HG03354 (cell line): Measurements from ENCODE around the gene EPS8L1.

Source experiments
- ATAC-seq: cut with Tn5 transposase; IDR thresholded peaks from one replicate; pipeline ENCODE4 v1.9.1; 2021; ENCODE audit warnings: mild to moderate bottlenecking; ENCODE audit not compliant: unreplicated experiment, poor library complexity, severe bottlenecking

The EPS8L1 gene

GRCh38 chr19:55078996-55079395 lies 3.3 kb downstream of the EPS8L1 start:
- ATAC-seq = no peak

- no peak for ATAC-seq
Measured at GRCh38 chr19:55079400-55080038, 3.9 kb downstream of the EPS8L1 start.

DNA sequence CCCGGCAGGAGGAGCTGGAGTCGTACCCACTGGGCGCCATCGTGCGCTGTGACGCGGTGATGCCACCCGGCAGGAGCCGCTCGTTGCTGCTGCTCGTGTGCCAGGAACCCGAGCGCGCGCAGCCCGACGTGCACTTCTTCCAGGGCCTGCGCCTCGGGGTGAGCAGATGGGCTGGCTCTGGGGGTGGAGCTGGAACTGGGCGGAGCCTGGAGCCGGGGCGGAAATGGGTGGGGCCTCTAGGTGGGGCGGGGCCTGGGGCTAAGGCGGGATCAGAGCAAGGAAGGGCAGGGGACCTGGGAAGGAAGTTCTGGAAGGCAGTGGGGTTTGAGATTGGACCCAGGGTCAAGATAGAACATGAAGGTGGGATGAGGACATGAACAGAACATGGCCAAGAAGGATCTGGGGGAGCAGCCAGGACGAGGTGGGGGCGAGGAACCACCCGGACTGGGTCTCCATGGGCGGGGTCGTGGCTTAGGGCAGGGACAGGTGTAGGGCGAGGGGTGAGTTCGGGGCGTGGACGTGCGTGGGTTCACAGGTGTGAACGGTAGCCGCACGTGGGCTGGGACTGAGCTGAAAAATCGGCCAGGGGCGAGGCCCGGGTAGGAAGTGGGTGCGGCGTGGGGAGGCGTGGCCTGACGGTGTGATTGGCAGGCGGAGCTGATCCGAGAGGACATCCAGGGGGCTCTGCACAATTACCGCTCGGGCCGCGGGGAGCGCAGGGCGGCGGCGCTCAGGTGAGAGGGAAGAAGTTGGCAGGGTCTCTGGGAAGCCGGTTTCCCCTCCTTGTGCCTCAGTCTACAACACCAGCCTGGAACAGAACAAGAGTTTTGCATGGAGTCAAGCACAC lies 4.7 kb downstream of the EPS8L1 start:
- ATAC-seq = peak; percentile 41

GRCh38 chr19:55080968-55081769 lies 5.5 kb downstream of the EPS8L1 start:
- ATAC-seq = peak; percentile 80

GRCh38 chr19:55081770-55082019 lies 6.0 kb downstream of the EPS8L1 start:
- ATAC-seq = no peak

DNA sequence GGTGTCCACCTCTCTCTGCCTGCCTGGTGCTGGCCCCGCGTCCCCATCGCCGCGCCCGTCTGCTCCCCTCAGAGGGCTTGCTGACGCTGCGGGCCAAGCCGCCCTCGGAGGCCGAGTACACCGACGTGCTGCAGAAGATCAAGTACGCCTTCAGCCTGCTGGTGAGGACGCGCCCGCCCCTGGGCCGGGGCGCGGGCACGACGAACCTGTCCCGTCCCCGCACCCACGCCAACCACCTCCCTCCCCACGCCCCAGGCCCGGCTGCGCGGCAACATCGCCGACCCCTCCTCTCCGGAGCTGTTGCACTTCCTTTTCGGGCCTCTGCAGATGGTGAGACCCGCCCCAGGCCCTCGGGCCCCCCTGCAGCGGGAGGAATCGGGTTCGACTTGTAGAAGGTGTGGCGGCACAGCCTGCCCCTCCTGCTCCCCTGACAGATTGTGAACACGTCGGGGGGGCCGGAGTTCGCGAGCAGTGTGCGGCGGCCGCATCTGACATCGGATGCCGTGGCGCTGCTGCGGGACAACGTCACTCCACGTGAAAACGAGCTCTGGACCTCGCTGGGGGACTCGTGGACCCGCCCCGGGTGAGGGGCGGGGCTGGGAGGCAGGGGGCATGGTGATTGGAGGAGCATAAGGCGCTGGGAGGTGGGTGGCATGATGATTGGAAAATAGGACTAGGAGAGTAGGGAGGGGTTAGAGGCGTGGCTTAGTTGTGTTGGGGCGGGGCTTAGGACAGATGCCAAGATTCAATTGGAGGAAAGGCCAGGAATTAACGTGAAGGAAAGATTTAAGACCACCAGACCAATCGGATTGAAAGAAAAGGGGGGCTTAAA lies 6.6 kb downstream of the EPS8L1 start:
- no peak for ATAC-seq

- no peak for ATAC-seq
Measured at GRCh38 chr19:55083004-55083850, 7.6 kb downstream of the EPS8L1 start.

- no peak for ATAC-seq
Measured at GRCh38 chr19:55084416-55084815, 8.7 kb downstream of the EPS8L1 start.

- ATAC-seq = no peak
Measured at GRCh38 chr19:55085923-55086715, 10.4 kb downstream of the EPS8L1 start.

- ATAC-seq = no peak
Measured at GRCh38 chr19:55086730-55087541, 11.3 kb downstream of the EPS8L1 start.

DNA sequence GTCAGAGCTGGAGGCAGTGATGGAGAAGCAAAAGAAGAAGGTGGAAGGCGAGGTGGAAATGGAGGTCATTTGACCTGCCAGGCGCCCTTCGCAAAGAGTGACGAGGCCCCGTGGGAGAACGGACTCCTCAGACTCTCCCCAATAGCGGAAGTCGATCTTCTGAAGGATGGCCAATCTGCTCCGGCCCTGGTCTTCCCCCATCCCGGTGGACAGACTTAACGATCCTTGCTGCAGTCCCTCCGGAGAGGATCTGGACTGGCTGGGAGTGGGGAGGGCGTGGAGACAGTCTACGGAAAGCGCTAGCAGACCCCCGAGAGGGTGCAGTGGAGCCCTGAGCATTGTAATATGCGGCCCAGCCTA lies 11.9 kb downstream of the EPS8L1 start:
- no peak for ATAC-seq

DNA sequence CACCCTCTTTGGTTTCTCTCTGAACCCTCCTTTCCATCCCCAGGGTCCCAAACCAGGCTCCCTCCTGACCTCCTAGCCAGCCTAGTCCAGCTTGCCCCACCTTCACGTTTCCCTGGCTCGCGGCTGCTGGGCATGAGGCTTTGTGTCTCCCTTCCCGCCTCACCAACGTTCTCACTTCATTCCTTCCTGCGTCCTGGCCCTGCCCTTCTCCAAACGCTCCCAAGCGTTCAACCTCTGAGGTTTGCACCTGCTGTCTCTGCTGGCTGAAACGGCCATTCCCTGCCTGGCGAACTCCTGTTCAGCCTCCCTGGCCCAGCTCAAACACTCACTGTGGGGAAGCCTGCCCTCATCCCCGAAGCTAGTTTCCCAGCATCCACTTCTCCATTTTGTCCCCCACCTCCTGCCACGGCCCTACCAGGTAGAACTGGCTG lies 12.4 kb downstream of the EPS8L1 start:
- ATAC-seq = no peak

DNA sequence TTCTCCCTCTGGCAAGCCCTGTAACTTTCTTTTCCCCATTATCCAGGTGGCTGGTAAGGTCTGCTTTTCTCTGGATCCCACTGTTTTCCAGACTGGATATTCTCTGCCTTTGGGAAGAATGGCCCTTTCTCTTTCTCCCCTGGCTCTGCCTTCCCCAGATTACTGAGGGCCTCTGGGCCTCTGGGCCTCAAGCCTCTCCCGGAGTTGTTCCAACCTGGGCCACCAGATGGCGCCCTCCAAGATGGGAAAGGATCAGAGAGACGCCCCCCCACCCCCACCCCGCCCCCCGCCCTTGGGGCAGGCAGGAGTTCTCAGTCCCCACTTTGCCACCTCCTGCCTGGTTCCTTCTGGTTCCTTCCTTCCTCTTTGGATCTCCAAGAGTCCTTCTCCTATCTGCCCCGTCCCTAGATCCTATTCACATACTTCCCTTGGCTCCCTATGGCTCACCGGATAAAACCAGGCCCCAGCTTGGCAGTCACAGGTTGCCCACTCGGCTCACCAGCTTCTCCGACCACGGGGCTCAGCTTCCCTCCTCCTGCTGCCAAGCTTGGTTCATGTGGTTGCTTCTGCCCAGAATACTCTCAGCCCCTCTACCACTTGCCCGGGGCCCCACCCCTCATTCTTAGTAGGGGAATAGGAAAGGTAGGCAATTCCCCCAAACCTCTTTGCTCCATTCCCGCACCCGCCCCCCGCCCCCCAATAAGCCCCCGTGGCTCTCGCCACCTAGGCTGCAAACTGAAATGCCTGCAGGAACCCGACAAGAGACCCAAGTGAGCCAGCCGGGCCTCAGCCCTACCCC lies 13.1 kb downstream of the EPS8L1 start:
- ATAC-seq = no peak

- ATAC-seq = no peak
Measured at GRCh38 chr19:55089342-55089944, 13.8 kb downstream of the EPS8L1 start.

DNA sequence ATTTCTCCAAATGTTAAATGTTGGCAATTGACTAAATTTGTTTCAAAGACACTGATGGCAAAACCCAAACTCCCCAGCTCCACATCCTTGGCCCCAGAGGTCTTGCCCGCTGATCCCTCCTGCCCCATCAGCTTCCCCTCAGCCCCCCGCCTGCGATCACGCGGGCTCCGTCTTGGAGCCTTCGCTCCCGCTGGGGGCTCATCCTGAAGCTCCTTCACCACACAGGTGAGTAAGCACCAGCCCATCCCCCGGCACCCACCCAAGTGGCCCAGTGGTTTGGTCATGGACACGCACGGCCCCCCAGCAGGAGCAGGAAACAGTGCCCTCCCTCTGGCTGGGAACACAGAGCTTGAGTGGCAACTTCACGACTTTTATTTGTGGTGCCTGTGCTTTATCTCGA lies 14.9 kb downstream of the EPS8L1 start:
- ATAC-seq = no peak

- ATAC-seq = no peak
Measured at GRCh38 chr19:55091126-55091910, 15.6 kb downstream of the EPS8L1 start.
